Occipital lobe (tissue), 2 donors: ENCODE results near the gene MAST4. TPM values are rescaled to one million over a fixed set of nuclear protein-coding genes. Genes with fewer than 3 reads are reported as not detected.

Experiments used
- DNase-seq: peaks from one replicate; lab custom pipeline; 2025; lab: John Stamatoyannopoulos, UW
- total RNA-seq: library from RNA; depleted of rRNA; stranded (reverse); fragments of >200 nt; gene quantifications from one replicate; pipeline ENCODE4 v1.2.3, GENCODE V29; 2014

The MAST4 gene
- total RNA-seq, 1 donor from 2014 or later = 13.6 TPM

DNA sequence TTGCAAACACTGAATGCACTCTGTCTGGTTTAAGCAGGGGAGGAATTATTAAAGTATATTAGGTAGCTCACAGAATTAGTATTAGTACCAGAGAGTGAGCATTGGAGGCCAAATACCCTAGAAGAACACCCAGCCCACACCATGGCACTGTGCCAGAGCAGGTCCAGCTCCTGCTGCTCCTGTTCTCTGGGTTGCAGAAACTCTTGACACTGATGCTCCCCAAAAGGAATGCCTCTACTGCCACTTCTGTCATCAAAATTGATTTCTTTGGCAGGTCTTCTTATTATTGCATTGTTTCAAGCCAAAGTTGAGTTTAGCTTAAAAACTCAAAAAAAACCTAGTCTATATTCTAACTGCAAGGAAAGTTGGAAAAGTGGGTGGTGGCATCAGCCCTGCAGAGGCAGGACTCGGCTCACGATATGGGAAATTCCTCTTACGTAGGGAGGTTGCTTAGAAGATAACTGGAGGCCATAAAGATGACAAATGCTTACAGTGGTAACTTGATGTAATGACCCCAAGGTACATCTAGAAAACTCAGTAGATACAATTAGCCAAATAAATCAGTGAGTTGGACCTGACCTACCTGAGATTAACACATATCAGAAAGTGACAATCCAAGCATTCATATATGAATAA lies 477.0 kb downstream of the MAST4 start:
- DNase-seq = no peak

DNA sequence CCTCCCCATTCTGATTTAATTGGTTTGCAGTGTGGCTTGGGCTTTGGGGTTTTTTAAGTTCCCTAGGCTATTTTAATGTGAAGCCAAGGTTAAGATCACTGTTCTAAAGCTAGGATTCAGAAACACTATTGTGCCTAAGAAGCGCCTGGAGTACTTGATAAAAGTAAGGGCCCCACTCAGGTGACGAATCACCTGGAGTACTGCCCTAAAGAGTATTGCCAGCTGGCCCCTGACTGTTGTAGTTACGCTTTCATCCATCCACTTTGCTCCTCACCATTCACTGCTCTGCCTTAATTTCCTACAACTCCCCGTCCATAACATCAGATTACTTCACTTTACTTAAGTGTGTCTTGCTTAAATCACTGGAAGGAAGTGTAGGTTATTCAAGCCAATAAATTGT lies 481.1 kb downstream of the MAST4 start:
- DNase-seq = no peak

GRCh38 chr5:67081261-67081660 lies 485.1 kb downstream of the MAST4 start:
- no peak for DNase-seq

GRCh38 chr5:67082941-67083340 lies 486.7 kb downstream of the MAST4 start:
- no peak for DNase-seq

- no peak for DNase-seq
These were observed 489.4 kb downstream of the MAST4 start for GRCh38 chr5:67085616-67086015.

DNA sequence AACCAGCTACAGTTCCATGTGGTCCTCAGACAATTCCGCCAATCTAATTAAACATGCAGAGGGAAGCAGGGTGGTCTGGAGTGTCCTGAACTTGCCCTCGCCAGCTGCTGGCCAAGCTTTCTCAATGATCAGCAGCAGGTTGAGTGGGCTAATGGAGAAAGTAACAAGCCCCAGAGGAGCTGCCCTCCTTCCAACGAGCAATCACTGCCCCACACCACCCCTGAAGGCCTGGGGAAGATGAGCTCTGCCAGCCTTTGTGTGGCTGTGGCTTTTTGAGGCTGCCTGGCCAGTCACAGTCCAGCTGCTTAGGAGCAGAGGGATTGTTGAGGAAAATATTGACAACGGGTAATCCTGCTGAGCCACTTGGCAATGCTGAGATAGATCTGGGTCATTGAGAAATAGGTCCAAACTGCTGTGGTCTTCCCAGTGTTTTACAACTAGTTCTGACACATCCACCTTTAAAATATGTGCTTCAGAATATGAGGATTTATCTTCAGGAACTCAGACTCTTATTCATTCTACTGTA lies 493.1 kb downstream of the MAST4 start:
- DNase-seq = no peak

- no peak for DNase-seq
These were observed 493.8 kb downstream of the MAST4 start for GRCh38 chr5:67090040-67090439.

DNA sequence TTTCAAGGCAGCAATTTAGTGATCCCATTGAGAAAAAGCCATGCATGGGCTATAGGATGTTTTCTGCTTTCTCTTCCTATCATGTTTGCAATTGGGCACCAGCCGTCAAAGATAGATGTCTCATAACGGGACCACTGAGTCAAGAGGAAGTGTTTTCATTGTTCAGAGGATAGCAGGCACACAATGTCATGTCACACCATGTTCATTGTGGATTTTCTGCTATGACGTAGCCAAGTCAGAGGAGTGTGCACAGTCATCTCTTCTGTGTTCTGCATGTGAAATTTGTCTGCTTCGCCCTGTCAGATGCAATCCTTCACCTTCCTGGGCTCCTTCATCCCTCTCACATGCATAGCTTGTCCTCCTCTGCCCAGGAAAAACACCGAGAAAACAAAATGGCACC lies 494.4 kb downstream of the MAST4 start:
- DNase-seq = no peak

DNA sequence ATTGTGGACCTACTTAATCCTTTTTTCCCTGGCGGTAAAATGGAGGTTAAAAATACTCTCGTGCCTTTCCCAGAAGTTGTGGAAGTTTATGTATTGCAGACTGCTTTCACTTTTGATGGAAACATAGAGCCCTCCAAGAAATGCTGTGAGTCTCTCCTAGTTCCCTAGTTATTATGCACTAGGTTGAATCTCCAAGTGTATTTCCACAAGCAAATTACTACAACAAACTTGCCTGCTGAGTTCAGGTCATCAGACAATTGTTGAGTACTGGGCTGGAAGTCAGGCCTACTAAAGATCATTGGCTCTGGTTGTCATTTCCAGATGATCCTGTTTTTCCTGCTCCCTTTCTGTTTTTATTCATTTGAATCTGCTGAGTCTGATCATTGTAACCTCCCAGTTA lies 496.3 kb downstream of the MAST4 start:
- no peak for DNase-seq

- no peak for DNase-seq
These were observed 497.1 kb downstream of the MAST4 start for GRCh38 chr5:67093279-67093678.

GRCh38 chr5:67094476-67095300 lies 498.5 kb downstream of the MAST4 start:
- DNase-seq = no peak

- no peak for DNase-seq
These were observed 499.4 kb downstream of the MAST4 start for GRCh38 chr5:67095346-67096171.

DNA sequence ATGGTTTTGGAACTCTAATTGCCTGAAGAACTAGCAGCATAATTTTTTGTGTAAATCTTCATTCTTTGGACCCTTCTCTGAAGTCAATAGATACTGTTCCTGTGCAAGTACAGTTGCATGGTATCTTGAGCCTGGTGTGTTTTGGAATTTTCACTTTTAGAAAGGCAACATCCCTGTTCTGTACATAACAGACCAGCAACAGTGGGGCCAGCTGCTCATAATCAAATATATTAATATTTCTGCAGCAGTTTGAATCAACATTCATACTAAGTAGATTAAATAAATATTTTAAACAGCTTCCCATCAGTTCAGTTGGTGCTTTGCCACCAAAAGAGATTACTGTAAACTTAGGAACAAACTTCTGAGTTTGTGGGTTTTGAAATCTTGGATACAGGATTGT lies 502.5 kb downstream of the MAST4 start:
- DNase-seq = no peak

DNA sequence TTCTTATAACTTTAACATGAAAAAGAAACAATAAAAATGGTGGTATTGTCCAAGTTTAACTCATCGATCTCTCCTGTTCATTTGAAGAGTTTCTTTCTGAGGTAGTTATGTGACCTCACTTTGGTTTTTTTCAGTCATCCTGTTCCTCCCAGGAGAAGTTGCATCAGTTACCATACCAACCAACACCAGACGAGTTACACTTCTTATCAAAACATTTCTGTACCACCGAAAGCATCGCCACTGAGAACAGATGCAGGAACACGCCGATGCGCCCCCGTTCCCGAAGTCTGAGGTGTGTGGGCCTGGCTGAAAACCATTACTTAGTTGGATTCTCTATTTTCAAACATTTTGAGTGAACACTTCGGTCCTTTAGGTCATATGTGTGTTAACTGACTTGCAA lies 504.1 kb downstream of the MAST4 start:
- DNase-seq = no peak

DNA sequence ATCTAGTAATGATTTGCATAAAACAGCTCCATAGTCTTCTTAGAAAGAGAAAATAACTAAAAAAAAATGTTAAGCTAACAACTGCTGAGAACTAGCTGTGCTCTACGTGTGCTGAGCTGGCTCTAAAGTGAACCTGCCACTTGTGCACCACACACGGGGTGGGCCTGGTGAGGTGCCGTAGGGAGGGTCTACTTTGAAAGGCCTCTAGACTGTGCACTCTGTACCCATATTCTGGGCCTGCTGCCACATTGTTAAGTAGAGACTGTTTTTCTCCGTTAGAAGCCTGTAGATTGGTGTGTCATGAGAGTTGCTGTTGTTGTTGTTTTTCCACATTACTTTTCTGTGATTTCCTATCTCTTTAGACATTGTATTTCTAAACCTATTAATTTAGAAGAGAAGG lies 506.5 kb downstream of the MAST4 start:
- no peak for DNase-seq

DNA sequence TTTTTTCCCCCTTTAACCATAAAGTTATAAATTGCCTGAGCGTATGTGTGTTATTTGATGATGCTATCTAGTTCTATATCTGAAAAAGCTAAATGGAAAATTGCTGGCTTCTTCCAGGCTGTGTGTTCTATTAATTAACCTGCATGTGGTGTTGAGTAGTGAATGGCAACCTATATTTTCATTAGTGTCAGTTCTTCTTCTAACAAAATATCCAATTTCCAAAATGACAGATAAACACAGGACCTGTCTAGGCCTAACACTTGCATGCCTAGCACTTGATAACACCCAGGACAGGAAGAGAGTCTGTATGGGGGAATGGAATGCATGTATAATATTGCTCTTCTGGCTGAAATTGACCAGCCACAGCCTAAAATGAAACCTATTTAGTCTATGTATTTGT lies 508.7 kb downstream of the MAST4 start:
- DNase-seq = no peak

GRCh38 chr5:67105270-67105669 lies 509.1 kb downstream of the MAST4 start:
- DNase-seq = no peak

DNA sequence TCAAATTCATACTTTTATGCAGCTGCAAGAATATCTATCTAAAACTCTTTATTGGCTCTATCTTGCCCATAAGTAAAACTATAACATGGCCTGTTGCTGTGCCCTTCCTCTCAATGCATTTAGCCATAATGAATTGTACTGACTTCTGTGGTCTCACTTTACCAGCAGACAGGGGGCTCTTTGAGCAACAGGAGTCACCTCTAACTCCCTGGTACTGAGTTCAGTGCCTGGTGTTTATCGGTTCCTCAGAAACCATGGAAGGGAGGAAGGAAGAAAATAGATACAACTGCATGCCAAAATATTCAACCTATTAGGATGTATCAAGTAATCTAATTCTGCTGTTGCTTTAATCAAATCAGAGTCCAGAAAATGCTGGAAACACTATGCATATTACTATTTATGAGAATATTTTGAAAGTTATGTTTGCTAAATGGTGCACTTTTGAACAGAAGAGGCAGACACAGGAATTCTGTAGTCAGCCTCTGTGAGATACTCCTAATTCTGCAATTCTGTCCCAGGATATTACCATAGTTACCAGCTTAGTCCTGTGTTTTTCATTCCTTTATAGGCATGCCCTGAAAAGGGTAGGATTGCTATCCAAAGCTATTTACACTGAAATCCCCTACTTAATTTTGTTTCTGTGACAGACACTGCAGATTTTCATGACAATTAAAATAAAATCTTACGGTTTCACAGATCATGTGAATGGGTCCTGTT lies 510.6 kb downstream of the MAST4 start:
- DNase-seq = no peak

DNA sequence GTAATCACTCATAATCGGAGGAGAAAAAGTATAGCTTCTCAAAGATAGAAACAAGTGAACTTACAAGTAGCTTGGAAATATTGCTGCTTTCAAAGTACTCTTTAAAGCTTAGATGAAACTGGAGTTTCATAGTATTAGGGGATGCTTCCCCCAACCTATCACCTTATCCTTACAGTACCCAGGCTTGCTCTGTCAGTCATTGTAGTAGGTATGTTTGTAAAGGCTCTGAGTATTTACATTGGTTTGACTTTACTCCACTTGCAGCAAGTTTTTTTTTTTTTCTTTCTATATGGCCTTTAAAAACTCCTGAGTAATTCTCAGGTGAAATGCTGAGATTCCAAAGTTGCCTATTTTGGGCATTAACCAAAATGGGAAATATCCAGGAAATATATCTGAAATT lies 515.6 kb downstream of the MAST4 start:
- DNase-seq = no peak

DNA sequence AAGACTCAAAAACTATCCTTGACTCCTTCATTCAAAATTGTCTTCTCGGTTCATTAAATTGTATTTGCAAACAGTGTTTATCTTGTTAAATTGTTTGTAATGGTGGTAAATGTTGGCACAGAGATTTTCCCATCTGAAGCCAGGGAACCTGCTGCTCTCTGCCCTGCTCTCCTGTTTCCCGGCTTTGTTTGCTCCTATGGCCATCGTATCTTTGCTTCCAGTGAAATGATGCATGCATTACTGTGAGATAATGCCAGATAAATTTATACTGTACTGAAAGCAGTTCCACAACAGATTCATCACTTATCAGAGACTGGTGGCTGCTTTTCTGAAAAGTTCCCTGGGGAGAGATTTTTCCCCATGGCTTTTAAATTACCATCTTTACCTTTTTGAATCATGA lies 519.1 kb downstream of the MAST4 start:
- DNase-seq = no peak

- DNase-seq = no peak
These were observed 519.6 kb downstream of the MAST4 start for GRCh38 chr5:67115817-67116216.
